HS-5 (cell line): ENCODE results near the gene LRRC26.

Source experiments
- DNase-seq: peaks from one replicate; pipeline ENCODE4 v3.0.0-alpha.2; 2012; ENCODE audit warnings: low read depth

Gene LRRC26

GRCh38 chr9:137167277-137167746 lies 2.5 kb downstream of the LRRC26 start:
- DNase-seq: no peak

DNA sequence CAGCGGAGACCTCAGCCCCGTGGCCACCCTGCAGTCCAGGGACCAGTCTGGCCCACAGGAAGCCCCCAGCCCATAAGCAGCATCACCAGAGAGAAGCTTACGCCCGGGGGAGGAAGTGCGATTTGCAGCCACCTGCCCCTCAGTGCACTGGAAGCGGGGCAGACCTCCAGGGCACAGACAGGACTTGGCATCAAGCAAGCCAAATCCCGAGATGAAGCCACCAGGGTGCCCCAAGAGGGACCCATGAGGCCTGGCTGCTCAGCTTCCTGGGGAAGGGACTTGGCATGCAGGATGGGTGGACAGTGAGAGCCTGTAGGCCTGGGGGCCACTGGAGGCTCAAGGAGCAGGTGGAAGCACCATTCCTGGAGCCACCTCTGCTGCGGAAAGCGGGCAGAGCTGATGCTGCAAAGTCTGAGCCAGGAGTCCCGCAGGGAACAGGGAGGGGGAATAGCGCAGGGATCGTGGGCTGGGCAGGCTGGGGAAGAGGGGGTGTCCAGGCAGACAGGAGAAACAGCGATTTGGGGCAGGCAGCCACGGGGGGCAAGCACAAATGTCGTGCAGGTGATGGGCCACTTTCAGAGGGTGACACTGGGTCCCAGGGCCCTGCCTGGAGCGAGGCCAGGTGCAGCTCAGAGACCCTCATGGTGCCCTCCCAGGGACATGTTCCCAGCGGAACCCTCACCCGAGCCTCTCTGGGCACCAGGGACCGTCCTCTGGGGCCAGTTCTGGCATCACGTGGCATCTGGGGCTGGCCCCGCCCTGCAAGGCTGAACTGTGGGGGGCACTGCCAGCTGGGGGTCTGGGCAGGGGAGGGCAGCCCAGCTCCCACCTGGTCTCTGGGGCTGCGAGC lies 3.2 kb downstream of the LRRC26 start:
- DNase-seq: no peak

GRCh38 chr9:137165250-137165836 lies 4.5 kb downstream of the LRRC26 start:
- DNase-seq: no peak

DNA sequence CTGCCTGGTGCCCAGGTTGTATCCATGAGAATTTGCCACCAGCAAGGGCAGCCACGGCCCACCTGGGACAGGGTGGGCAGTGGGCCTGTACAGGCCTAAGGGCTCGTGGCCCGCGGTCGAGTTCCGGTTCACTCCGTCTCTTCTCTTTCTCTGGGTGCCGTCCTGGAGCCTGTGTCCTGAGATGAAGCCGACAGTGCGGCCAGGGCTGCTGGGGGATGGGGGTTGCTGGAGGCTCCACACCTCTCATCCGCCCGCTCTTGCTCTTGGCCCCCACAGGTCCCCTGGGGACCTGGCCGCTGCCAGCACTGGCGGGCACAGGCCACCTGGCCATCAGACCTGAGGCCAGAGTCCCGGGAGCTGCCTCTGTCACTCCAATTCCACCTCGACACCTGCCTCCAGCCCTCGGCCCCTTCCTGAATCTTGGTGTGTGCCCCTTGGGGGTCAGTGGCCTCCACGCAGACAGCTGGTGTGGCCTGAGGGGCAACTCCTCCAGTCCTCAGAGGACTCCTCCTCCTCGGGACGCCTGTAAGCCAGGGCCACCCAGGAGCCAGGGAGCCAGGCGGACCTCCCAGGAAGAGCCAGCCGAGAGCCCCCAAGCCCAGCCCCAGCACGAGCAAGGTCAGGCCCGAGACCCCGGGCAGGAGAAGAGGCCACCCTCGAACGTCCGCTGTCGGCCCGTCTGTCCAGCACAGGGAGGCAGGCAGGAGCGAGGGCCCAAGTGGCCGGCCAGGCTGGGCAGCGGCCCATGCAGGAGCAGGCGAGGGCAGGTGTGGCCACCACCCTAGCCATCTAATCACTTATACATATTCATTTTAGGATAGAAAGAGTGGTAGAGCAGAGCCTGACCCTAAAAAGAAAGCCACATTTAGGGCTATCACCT lies 5.2 kb downstream of the LRRC26 start:
- DNase-seq: no peak

- no peak for DNase-seq
Measured at GRCh38 chr9:137163805-137164204, 6.0 kb downstream of the LRRC26 start.

DNA sequence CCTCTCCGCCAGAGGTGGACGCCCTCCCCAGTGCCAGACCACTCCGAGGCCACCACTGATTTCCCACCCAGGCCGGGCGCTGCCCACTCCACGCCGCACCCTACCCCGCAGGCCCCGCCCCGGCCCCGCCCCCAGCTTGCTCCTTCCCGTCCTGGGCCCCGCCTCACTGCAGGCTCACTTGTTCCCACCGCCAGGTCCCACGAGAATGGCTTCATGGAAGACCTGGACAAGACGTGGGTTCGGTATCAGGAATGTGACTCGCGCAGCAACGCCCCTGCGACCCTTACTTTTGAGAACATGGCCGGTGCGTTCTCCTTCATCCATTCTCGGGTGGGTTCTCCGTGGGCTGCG lies 6.5 kb downstream of the LRRC26 start:
- DNase-seq: no peak

GRCh38 chr9:137162505-137163364 lies 7.1 kb downstream of the LRRC26 start:
- no peak for DNase-seq

DNA sequence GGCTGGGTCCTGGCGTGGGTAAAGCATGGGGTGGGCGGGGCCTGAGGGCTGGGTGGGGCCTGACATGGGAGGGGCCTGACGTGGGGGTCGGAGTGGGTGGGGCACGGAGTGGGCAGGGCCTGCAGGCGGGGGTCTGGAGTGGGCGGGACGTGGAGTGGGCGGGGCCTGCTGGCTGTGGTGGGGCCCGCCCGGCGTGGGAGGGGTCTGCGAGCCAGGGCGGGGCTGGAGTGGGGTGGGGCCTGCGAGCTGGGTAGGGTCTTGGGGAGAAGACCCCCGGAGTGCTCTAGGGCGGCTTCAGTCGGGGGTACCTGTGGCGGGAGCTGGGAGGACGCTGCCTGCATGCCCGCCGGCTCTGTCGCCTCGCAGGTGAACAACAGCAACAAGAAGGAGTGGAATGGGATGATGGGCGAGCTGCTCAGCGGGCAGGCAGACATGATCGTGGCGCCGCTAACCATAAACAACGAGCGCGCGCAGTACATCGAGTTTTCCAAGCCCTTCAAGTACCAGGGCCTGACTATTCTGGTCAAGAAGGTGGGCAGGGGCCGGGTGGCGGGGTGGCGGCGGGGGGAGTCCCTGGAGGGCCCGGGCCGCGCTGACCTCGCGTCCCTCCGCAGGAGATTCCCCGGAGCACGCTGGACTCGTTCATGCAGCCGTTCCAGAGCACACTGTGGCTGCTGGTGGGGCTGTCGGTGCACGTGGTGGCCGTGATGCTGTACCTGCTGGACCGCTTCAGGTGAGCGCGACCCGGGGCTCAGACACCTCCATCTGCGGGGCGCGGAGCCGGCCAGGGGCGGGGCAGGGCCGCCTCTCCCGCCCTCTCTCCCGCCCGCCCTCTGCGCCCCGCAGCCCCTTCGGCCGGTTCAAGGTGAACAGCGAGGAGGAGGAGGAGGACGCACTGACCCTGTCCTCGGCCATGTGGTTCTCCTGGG lies 8.0 kb downstream of the LRRC26 start:
- DNase-seq: no peak

- DNase-seq: no peak
Measured at GRCh38 chr9:137160716-137161557, 8.9 kb downstream of the LRRC26 start.

DNA sequence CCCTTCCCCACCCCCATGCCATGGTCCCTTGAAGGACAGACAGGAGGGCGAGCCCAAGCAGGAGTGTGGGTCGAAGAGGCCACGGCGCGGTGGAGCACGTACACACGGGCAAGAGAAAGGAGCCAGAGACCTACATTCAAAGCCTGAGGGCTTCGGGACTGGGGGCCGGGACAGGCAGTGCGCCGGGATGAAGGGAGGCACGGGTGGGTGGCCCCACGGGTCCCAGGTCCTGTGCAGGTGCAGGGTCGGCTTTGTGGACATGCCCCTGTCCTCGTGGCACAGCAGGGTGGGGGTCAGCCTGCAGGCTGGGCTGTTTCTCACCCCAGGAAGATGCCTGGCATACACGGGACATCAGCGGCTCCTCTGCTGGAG lies 9.8 kb downstream of the LRRC26 start:
- DNase-seq: no peak

GRCh38 chr9:137159105-137160053 lies 10.5 kb downstream of the LRRC26 start:
- no peak for DNase-seq

DNA sequence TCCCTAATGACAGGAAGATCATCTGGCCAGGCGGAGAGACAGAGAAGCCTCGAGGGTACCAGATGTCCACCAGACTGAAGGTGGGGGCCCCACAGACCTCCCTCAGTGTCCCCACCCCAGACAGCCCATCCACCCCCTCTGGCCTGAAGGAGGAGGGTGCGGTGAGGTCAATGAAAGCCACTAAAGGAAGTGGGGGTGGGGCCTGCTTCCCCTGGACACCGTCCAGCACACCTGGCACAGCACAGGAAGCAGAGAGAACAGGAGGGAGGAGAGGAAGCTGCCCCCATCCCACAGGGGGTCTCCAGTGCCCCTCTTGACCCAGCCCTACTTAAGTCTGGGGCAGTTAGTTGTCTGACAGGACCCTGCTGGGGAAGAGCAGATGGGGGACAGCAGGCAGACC lies 11.2 kb downstream of the LRRC26 start:
- no peak for DNase-seq

- no peak for DNase-seq
Measured at GRCh38 chr9:137157618-137158415, 12.0 kb downstream of the LRRC26 start.

DNA sequence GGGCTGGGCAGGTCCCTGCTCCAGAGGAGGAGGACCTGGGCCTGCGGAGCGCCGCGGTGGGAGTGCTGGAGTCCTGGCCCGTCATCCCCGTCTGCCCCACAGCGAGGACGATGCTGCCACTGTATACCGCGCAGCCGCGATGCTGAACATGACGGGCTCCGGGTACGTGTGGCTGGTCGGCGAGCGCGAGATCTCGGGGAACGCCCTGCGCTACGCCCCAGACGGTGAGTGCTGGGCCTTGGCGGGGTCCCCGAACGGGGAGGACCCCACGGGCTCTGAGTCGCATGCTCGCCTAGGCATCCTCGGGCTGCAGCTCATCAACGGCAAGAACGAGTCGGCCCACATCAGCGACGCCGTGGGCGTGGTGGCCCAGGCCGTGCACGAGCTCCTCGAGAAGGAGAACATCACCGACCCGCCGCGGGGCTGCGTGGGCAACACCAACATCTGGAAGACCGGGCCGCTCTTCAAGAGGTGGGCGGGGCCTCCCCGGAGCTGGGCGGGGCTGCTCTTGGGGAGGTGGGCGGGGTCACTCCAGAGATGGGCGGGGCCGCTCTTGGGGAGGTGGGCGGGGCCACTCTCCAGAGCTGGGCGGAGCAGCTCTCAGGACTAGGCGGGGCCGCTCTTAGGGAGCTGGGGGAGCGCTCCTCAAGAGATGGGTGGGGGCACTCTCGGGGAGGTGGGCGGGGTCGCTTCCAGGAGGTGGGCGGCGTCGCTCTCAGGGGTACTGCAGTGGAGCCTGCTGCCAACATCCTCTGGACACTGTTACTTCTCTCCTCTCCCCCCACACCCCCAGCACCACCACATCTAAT lies 13.1 kb downstream of the LRRC26 start:
- DNase-seq: no peak

DNA sequence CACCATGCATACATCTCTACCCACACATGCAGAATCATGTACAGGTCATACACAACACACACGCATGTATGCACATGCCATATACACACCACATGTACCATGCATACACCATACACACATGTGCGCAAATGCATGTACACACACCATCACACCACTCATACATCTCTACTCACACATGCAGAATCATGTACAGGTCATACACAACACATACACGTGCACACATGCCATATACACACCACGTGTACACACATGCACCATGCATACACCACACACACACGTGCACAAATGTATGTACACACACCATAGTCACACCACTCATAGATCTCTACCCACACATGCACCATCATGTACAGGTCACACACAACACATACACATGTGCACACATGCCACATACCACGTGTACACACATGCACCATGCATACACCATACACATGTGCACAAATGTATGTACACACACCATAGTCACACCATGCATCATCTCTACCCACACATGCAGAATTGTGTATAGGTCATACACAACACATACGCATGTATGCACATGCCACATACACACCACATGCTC lies 16.9 kb downstream of the LRRC26 start:
- no peak for DNase-seq

DNA sequence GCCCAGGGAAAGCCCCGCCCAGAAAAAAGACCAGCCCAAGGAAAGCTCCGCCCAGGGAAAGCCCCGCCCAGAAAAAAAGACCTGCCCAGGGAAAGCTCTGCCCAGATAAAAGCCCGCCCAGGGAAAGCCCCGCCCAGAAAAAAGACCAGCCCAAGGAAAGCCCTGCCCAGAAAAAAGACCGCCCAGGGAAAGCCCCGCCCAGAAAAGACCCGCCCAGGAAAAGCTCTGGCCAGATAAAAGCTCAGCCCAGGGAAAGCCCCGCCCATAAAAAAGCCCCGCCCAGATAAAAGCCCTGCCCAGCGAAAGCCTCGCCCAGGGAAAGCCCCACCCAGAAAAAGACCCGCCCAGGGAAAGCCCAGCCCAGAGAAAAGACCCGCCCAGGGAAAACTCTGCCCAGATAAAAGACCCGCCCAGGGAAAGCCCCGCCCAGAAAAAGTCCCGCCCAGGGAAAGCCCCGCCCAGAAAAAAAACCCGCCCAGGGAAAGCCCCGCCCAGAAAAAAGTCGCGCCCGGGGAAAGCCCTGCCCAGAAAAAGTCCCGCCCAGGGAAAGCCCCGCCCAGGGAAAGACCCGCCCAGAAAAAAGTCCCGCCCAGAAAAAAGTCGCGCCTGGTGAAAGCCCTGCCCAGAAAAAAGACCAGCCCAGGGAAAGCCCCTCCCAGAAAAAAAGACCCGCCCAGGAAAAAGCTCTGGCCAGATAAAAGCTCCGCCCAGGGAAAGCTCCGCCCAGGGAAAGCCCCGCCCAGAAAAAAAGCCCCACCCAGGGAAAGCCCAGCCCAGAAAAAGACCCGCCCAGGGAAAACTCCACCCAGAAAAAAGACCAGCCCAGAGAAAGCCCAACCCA lies 19.0 kb downstream of the LRRC26 start:
- DNase-seq: no peak
